ENCODE measurements around the gene PCBP3. TPM values are rescaled to one million over a fixed set of nuclear protein-coding genes. Genes with fewer than 3 reads are reported as not detected.

The PCBP3 gene
- total RNA-seq, 1 experiment from 2014 or later = 10.9 TPM

DNA sequence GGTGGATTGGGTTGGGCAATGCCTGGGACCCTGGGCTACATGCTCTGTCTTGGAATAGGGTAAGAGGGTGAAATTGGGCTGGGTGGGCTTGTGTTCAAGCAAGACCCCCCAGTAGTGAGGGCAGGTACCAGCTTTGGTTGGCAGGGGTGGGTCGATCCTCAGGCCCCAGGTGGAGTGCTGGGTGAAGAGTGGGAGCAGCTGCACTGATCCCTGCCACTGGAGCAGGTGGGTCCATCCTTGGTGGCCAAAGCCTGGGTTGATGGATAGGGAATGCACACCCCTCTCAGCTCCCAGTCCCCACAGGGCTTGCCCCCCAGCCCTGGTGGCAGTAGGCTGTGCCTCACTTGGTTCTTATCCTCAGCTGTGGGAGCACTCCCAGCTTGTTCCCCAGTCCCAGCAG is 135.2 kb downstream of the PCBP3 start:
- H3K4me3 Mint-ChIP-seq = no peak overlapping the region
- Histone ChIP-seq H3K79me2 (ENCODE audit: insufficient read depth, low read length) (no peaks in the 10 kb centered on the region), H3K9me3 (ENCODE audit: control insufficient read depth, low read depth, low read length) (no peaks in the 10 kb centered on the region), H2AFZ (ENCODE audit: low read length) (no peak overlapping the region), H2BK20ac (ENCODE audit: low read depth, low read length, poor library complexity, severe bottlenecking) (no peak overlapping the region), H3K27me3 (ENCODE audit: insufficient read depth, low read length) (no peaks in the 10 kb centered on the region; the same call in 1 of the 2 replicates), H3K4me2 (ENCODE audit: insufficient read depth, insufficient read length, low read length) (no peak overlapping the region), H4K8ac (replicated peaks; ENCODE audit: insufficient read length, low read depth, low read length) (no peak overlapping the region), H3K4ac (ENCODE audit: low read depth, low read length) (no peak overlapping the region), H4K20me1 (ENCODE audit: control insufficient read depth, insufficient read depth, insufficient read length) (no peaks in the 10 kb centered on the region), H2BK15ac (ENCODE audit: low read depth, low read length) (no peak overlapping the region), H3K79me1 (ENCODE audit: insufficient read depth, low read depth, low read length, poor library complexity, severe bottlenecking) (no peaks in the 10 kb centered on the region), H2BK120ac (ENCODE audit: low read depth, low read length, poor library complexity, severe bottlenecking) (no peak overlapping the region), H3K23me2 (ENCODE audit: insufficient read length, low read depth, low read length, poor library complexity, severe bottlenecking) (no peaks in the 10 kb centered on the region), H3K18ac (ENCODE audit: insufficient read length, low read depth, low read length) (no peak overlapping the region), H4K5ac (ENCODE audit: insufficient read length, low read depth, low read length) (no peak overlapping the region), H4K91ac (ENCODE audit: insufficient read length, low read depth, low read length) (no peak overlapping the region), H3K23ac (ENCODE audit: insufficient read length, low read depth, low read length) (no peak overlapping the region), H2AK5ac (ENCODE audit: insufficient read length, low read length) (no peak overlapping the region), H3K56ac (ENCODE audit: insufficient read length, low read depth, low read length) (no peak overlapping the region), H2BK12ac (ENCODE audit: insufficient read length, low read depth, low read length) (no peak overlapping the region), H3K27ac (ENCODE audit: insufficient read length, low read depth, low read length) (no peak overlapping the region), H3K14ac (ENCODE audit: insufficient read depth, low read length) (no peak overlapping the region), H3T11ph (ENCODE audit: low read length) (no peak overlapping the region), H3K9ac (ENCODE audit: extremely low read depth, insufficient read length, low read length) (no peak overlapping the region), H2BK5ac (ENCODE audit: insufficient read length, low read length) (no peak overlapping the region), H3K4me1 (ENCODE audit: insufficient read depth, low read length) (no peaks in the 10 kb centered on the region)
- TF ChIP-seq CTCF (conservative IDR thresholded peaks at IDR 0.05) = no peak
- no CpG with 5 or more reads among the region's 1 CpG for WGBS (ENCODE audit: extremely low coverage, insufficient read length, low lambda C conversion rate)
- H3K27me3 Mint-ChIP-seq (ENCODE audit: low read depth) = no peaks in the 10 kb centered on the region; the same call in 1 of the 2 replicates
- H3K4me1 Mint-ChIP-seq = no peaks in the 10 kb centered on the region
- peaks cover 7 to 9% of the 10 kb centered on the region in 2 experiments for H3K9me3 Mint-ChIP-seq
- no peaks in the 10 kb centered on the region; a peak in 1 of 7 replicates for H3K36me3 Mint-ChIP-seq (ENCODE audit: insufficient read depth in 1 of 3, low read depth in 3 of 3)
- no peak for DNase-seq
- H3K27ac Mint-ChIP-seq = no peak overlapping the region
